CD14-positive monocyte (primary cell): ENCODE data around the gene MSI2. TPM values are rescaled to one million over a fixed set of nuclear protein-coding genes. Genes with fewer than 3 reads are reported as not detected.

Source experiments
- DNase-seq, 3 donors: peaks; one replicate each; pipeline ENCODE4 v3.0.0-alpha.2; 2011 to 2022
- H2AFZ ChIP-seq: 2 replicates; pipeline ENCODE4 v1.6.0; 2012; ENCODE audit warnings: mild to moderate bottlenecking, low read depth, low read length, inconsistent platforms; ENCODE audit not compliant: insufficient read depth, poor library complexity, severe bottlenecking
- H3K27ac ChIP-seq, 2 donors: 1 replicate in 1 of 2; 2 replicates in 1 of 2; pipeline ENCODE4 v1.5.1; 2012 to 2013; ENCODE audit warnings: low read length in 2 of 2, control low read depth in 1 of 2, inconsistent platforms in 1 of 2, low read depth in 1 of 2, mild to moderate bottlenecking in 1 of 2
- H3K27me3 ChIP-seq, 2 donors: one replicate each; pipeline versions ENCODE4 v1.6.0 to v1.6.1; 2011 to 2013; ENCODE audit warnings: low read length in 2 of 2; ENCODE audit not compliant: control insufficient read depth in 2 of 2, insufficient read depth in 2 of 2
- H3K36me3 ChIP-seq, 2 donors: replicated peaks in 1 of 2; 1 replicate in 1 of 2; 2 replicates in 1 of 2; pipeline versions ENCODE4 v1.5.1 to v1.6.1; 2012 to 2013; ENCODE audit warnings: low read length in 2 of 2, control low read depth in 1 of 2, inconsistent platforms in 1 of 2, mild to moderate bottlenecking in 1 of 2; ENCODE audit not compliant: insufficient read depth in 2 of 2, control insufficient read depth in 1 of 2
- H3K4me1 ChIP-seq, 2 donors: 1 replicate in 1 of 2; 2 replicates in 1 of 2; pipeline versions ENCODE4 v1.5.1 to v1.6.1; 2012 to 2013; ENCODE audit warnings: low read length in 2 of 2, control low read depth in 1 of 2, inconsistent platforms in 1 of 2, mild to moderate bottlenecking in 1 of 2, moderate library complexity in 1 of 2; ENCODE audit not compliant: insufficient read depth in 2 of 2, control insufficient read depth in 1 of 2
- H3K4me2 ChIP-seq: replicated peaks from 2 replicates; pipeline ENCODE3; 2012; ENCODE audit warnings: low read length, moderate library complexity, mild to moderate bottlenecking; ENCODE audit not compliant: poor library complexity, severe bottlenecking; ENCODE audit errors: extremely low read depth
- H3K4me3 ChIP-seq, 3 experiments: fragments of 200-600 bp in 1 of 3; sonication (generic) in 1 of 3; replicated peaks in 1 of 3; 1 replicate in 2 of 3; 2 replicates in 1 of 3; pipeline ENCODE4 v1.5.1; 2011 to 2013; ENCODE audit warnings: low read length in 3 of 3, mild to moderate bottlenecking in 3 of 3, control low read depth in 2 of 3, low read depth in 2 of 3, inconsistent platforms in 1 of 3, moderate library complexity in 1 of 3
- H3K79me2 ChIP-seq: 2 replicates; pipeline ENCODE4 v1.6.0; 2012; ENCODE audit warnings: mild to moderate bottlenecking, control low read depth, inconsistent platforms, low read length, moderate library complexity; ENCODE audit not compliant: insufficient read depth
- H3K9ac ChIP-seq: 2 replicates; pipeline ENCODE4 v1.6.0; 2017; ENCODE audit warnings: low read length, mild to moderate bottlenecking; ENCODE audit not compliant: insufficient read depth, poor library complexity, severe bottlenecking
- H3K9me3 ChIP-seq, 2 donors: replicated peaks in 1 of 2; 1 replicate in 1 of 2; 2 replicates in 1 of 2; pipeline versions ENCODE4 v1.5.1 to v1.6.1; 2012 to 2013; ENCODE audit warnings: low read length in 2 of 2, control low read depth in 1 of 2; ENCODE audit not compliant: control insufficient read depth in 1 of 2, insufficient read depth in 1 of 2
- H4K20me1 ChIP-seq: 2 replicates; pipeline ENCODE4 v1.6.0; 2012; ENCODE audit warnings: mild to moderate bottlenecking, low read length, control low read depth, moderate library complexity; ENCODE audit not compliant: insufficient read depth
- H3K27ac Mint-ChIP-seq, 7 donors: one replicate each; pipeline ENCODE4 v1.8.0; 2020; ENCODE audit warnings: mild to moderate bottlenecking in 7 of 7, mixed read lengths in 7 of 7, moderate library complexity in 6 of 7, inconsistent platforms in 2 of 7
- H3K27me3 Mint-ChIP-seq, 3 donors: one replicate each; pipeline ENCODE4 v1.8.0; 2021 to 2022; ENCODE audit warnings: low read depth in 3 of 3, mild to moderate bottlenecking in 3 of 3, mixed read lengths in 3 of 3, moderate library complexity in 3 of 3, inconsistent platforms in 1 of 3
- H3K36me3 Mint-ChIP-seq, 2 donors: one replicate each; pipeline ENCODE4 v1.8.0; 2020; ENCODE audit warnings: mixed read lengths in 2 of 2, inconsistent platforms in 1 of 2, mild to moderate bottlenecking in 1 of 2
- H3K4me1 Mint-ChIP-seq: one replicate; pipeline ENCODE4 v1.8.0; 2020; ENCODE audit warnings: mild to moderate bottlenecking, mixed read lengths
- H3K4me3 Mint-ChIP-seq, 2 donors: one replicate each; pipeline ENCODE4 v1.8.0; 2020; ENCODE audit warnings: mild to moderate bottlenecking in 2 of 2, mixed read lengths in 2 of 2, moderate library complexity in 1 of 2
- H3K9me3 Mint-ChIP-seq, 7 donors: one replicate each; pipeline ENCODE4 v1.8.0; 2020 to 2022; ENCODE audit warnings: mixed read lengths in 7 of 7, mild to moderate bottlenecking in 6 of 7, moderate library complexity in 6 of 7, inconsistent platforms in 2 of 7
- WGBS: methylation state at CpG from one replicate; pipeline ENCODE4 v1.1.5; 2013; ENCODE audit warnings: missing lambda C conversion rate; ENCODE audit not compliant: insufficient coverage; 5-methylcytosine and 5-hydroxymethylcytosine counted together
- intact Hi-C, 2 donors: fragments of 100-400 bp; cut with micrococcal nuclease; formaldehyde crosslinking; loops; one replicate each; pipeline versions ENCODE4 v1.15.0 to v1.15.1; 2023
- polyA plus RNA-seq, 3 donors: library from polyadenylated mRNA; depleted of rRNA in 1 of 3; unstranded in 2 of 3; stranded (reverse) in 1 of 3; fragments of 300-500 nt in 2 of 3; fragments of >200 nt in 1 of 3; fragmentation: Illumina TruSeq in 2 of 3; gene quantifications; 1 replicate in 2 of 3; 2 replicates in 1 of 3; pipeline ENCODE4 v1.2.3, GENCODE V29; 2012 to 2021
- TF ChIP-seq, protein P1 (sequence below): fragments of 200-600 bp; IDR thresholded peaks from one replicate; pipeline ENCODE4 v1.8.0; 2022; ENCODE audit warnings: antibody characterized with exemption, mild to moderate bottlenecking

MSI2 gene
- polyA plus RNA-seq, 3 donors, result 0.20 to 6.6 (median 0.37) TPM

DNA sequence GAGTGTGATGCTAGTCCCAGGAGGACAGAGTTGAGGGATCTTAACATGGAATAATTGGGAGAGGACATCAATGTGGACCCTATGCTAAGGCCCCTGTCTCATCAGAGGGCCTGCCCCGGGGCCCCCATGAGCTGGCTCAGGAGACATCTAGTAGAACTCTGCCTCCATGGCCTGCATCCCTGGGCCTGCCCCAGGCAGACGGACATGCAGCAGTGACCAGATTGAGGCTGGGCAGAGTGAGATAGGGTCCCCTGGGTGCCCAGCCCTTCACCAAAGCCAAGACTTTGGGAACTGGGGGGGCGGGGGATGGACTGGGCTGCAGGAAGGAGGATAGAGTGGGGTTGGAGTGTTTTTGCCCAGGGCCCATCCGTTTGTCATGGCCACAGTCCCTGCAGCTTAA is 373.6 kb downstream of the MSI2 start:
- no peak for DNase-seq
- Histone ChIP-seq H3K4me1 (peaks cover 29 to 39% of the 10 kb centered on the region in 2 donors), H3K4me3 (no peak overlapping the region), H3K4me2 (no peak overlapping the region), H4K20me1 (no peaks in the 10 kb centered on the region), H2AFZ (no peak overlapping the region), H3K79me2 (no peaks in the 10 kb centered on the region), H3K27me3 (no peaks in the 10 kb centered on the region), H3K36me3 (peaks cover 0 to 5% of the 10 kb centered on the region in 2 donors), H3K27ac (peak overlapping the region in 1 of 2 donors; percentile 33), H3K9me3 (no peaks in the 10 kb centered on the region), H3K9ac (no peak overlapping the region)
- 87% methylated on average over 3 of the region's 4 CpGs for WGBS
- Mint-ChIP-seq H3K36me3 (peaks cover 16 to 27% of the 10 kb centered on the region in 2 donors), H3K4me3 (peak overlapping the region in 1 of 2 donors; percentile 16), H3K4me1 (peaks cover 37% of the 10 kb centered on the region), H3K9me3 (peaks cover 0 to 7% (median 3%) of the 10 kb centered on the region in 7 donors), H3K27ac (peak overlapping the region in 5 of 7 donors; percentile 57 to 77 (median 66)), H3K27me3 (peaks cover 0 to 2% (median 0%) of the 10 kb centered on the region in 3 donors)
- intact Hi-C loops, result no loop called here
- TF ChIP-seq, protein P1, sequence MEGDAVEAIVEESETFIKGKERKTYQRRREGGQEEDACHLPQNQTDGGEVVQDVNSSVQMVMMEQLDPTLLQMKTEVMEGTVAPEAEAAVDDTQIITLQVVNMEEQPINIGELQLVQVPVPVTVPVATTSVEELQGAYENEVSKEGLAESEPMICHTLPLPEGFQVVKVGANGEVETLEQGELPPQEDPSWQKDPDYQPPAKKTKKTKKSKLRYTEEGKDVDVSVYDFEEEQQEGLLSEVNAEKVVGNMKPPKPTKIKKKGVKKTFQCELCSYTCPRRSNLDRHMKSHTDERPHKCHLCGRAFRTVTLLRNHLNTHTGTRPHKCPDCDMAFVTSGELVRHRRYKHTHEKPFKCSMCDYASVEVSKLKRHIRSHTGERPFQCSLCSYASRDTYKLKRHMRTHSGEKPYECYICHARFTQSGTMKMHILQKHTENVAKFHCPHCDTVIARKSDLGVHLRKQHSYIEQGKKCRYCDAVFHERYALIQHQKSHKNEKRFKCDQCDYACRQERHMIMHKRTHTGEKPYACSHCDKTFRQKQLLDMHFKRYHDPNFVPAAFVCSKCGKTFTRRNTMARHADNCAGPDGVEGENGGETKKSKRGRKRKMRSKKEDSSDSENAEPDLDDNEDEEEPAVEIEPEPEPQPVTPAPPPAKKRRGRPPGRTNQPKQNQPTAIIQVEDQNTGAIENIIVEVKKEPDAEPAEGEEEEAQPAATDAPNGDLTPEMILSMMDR, result peak; percentile 4

DNA sequence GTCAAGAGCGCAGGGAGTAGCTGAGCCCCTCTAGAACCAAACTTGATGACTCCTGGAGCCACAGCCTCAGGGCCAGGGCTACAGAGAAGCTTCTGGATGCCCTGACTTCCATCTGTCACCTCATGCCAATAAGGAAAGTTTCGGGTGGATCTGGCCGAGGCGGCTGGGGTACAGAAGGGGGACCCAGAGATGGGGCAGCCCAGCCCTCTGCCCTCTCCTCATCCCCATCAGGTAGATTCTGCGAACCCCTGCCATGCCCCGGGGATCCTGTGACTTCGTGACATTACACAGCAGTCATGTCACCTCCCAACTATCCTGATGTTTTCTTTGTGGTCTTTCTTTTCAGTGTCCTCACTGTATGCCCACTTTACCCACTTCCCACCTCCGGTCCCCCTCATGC is 374.4 kb downstream of the MSI2 start:
- H3K4me2 ChIP-seq, result no peak overlapping the region
- peaks cover 29 to 39% of the 10 kb centered on the region in 2 donors for H3K4me1 ChIP-seq
- no peak overlapping the region for H3K9ac ChIP-seq
- H3K4me3 ChIP-seq, result no peak overlapping the region
- no peaks in the 10 kb centered on the region for H3K9me3 ChIP-seq
- H4K20me1 ChIP-seq, result no peaks in the 10 kb centered on the region
- WGBS, result 94% methylated on average over 7 of the region's 8 CpGs
- H3K27ac ChIP-seq, result no peak overlapping the region
- Mint-ChIP-seq H3K27ac (peak overlapping the region in 2 of 7 donors; percentile 13 to 70), H3K36me3 (peaks cover 16 to 27% of the 10 kb centered on the region in 2 donors), H3K27me3 (peaks cover 0 to 2% (median 0%) of the 10 kb centered on the region in 3 donors), H3K9me3 (peaks cover 0 to 7% (median 3%) of the 10 kb centered on the region in 7 donors), H3K4me3 (no peak overlapping the region), H3K4me1 (peaks cover 41% of the 10 kb centered on the region)
- H3K36me3 ChIP-seq, result peaks cover 0 to 5% of the 10 kb centered on the region in 2 donors
- no peaks in the 10 kb centered on the region for H3K79me2 ChIP-seq
- TF ChIP-seq, protein P1, result no peak
- H2AFZ ChIP-seq, result no peak overlapping the region
- no peak for DNase-seq
- H3K27me3 ChIP-seq, result no peaks in the 10 kb centered on the region
- intact Hi-C loops, result no loop called here
